GM12801 (cell line): Measurements from ENCODE around the gene VHLL.

Experiments used
- TF ChIP-seq, protein P1 (sequence below): IDR thresholded peaks from one replicate; pipeline ENCODE4 v1.5.1; 2011; ENCODE audit warnings: control low read depth; ENCODE audit not compliant: insufficient read length; ENCODE audit errors: extremely low read depth

VHLL gene

DNA sequence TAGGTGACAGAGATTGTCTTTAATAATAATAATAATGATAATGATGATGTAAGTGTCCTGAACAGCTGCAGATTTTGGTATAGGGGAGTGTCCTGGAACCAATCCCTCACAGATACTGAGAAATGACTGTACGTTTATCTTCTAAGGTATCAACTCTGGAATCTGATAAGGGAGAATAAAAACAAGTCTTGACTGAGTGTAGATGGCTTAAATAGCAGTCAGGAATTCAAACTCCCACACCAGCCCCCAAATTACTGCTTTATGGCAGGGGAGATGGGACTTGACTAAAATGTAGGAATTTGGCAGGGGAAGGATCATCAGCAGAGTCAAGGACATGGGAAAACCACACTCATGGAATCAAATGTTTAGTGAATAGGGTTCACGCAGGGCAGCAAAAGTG, 6.1 kb upstream of the VHLL start:
- TF ChIP-seq, protein P1, sequence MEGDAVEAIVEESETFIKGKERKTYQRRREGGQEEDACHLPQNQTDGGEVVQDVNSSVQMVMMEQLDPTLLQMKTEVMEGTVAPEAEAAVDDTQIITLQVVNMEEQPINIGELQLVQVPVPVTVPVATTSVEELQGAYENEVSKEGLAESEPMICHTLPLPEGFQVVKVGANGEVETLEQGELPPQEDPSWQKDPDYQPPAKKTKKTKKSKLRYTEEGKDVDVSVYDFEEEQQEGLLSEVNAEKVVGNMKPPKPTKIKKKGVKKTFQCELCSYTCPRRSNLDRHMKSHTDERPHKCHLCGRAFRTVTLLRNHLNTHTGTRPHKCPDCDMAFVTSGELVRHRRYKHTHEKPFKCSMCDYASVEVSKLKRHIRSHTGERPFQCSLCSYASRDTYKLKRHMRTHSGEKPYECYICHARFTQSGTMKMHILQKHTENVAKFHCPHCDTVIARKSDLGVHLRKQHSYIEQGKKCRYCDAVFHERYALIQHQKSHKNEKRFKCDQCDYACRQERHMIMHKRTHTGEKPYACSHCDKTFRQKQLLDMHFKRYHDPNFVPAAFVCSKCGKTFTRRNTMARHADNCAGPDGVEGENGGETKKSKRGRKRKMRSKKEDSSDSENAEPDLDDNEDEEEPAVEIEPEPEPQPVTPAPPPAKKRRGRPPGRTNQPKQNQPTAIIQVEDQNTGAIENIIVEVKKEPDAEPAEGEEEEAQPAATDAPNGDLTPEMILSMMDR = no peak

DNA sequence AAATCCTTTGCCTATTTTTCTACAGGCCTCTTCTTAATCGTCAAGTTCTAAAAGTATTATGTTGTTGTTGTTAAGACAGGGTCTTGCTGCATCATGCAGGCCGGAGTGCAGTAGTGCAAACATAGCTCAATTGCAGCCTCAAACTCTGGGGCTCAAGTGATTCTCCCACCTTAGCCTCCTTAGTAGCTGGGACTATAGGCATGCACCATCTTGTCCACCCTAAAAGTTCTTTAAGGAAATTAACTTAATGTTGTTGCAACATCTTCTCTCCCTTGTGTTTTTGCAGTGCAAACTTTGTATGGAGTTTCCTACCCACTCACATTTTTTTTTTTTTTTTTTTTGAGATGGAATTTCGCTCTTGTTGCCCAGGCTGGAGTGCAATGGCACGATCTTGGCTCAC, 4.1 kb upstream of the VHLL start:
- TF ChIP-seq, protein P1 = no peak

DNA sequence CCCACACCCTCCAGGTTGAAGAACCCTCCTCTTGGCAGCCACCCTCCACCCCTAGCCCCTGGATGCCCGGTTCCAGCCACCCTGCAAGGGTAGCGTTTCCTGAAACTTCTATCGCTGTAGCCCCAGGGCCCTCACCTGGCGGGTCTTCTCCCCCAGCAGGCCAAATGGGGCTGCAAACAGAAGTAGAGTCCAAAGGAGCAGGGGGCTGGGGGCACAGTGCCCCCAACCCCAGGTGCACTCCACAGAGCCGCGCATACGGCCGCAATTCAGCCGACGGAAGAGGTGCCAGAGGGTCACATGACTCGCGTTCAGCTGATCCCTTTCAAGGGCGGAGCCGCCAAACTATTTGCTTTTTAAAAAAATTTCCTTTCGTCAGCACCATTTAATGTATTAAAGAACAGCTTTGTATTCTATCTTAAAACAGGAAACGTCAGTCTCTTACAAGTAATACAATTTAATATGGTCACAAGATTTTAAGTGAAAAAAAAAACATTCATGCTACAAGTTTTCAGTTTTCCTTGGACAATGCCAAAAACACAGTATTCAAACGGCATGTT, 3.6 kb downstream of the VHLL start, which contains the start of gene GLMP:
Gene GLMP, minus strand, starts transcription at position 289 of the 557 bp plus-strand sequence. Its CDS starts 34 bp downstream, at position 255.
- TF ChIP-seq, protein P1 = no peak

DNA sequence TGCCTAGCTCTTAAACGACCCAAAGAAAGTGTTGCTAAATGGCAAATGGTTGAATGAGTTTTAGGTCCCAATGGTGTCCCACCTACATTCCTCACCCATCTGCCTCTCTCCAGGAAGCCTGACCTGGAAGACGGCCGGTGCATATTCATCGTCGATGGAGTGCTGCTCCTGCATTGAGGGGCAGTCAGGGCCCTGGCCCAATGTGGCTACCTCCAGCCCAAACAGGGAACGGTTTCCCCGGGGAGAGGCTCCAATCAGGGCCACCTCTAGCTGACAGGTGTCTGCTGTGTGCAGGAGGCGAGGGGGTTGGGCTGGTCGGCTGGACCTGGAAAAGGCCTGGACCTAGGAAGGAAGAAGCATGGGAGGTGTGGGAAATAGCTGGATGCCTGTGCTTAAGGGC, 5.2 kb downstream of the VHLL start:
- TF ChIP-seq, protein P1 = no peak

DNA sequence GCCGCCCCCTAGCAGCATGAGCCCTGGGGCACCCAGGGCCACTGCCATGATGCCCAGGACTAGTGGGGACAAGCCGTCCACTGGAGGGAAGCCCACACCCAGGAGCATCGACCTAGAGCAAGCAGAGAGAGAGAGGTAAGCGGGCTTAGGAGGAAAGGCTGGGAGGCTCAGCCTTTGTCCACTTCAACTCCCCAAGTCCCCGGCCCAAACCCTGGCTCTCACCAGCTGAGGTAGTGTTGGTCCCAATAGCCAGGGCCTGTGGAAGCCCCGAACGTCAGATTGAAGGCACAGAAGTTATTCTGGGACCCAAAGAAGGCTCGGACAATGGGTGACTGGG, 6.0 kb downstream of the VHLL start:
- TF ChIP-seq, protein P1 = no peak

DNA sequence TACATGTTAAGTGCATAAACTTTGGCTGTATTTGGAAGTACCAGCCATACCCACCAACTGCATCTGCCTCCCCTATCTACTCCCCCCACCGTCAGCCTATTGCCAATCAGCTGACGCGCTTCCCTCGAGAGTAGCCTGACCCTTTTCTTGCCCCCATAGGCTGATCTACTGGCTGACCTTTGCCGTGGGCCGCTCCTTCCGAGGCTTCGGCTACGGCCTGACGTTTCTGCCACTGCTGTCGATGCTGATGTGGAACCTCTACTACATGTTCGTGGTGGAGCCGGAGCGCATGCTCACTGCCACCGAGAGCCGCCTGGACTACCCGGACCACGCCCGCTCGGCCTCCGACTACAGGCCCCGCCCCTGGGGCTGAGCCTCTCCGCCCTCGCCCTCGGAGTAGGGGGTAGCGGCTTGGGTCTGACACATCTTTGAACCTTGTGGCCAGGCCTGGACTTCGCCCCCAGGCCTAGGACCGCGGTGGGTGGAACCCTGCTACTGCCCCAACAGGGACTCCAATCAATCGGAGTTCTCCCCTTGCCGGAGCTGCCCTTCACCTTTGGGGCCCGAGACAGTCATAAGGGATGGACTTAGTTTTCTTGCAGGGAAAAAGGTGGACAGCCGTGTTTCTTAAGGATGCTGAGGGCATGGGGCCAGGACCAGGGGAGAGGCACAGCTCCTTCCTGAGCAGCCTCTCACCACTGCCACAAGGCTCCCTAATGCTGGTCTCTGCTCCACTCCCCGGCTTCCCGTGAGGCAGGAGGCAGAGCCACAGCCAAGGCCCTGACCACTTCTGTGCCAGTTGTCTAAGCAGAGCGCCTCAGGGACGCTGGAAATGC, 7.7 kb downstream of the VHLL start:
- TF ChIP-seq, protein P1 = no peak

DNA sequence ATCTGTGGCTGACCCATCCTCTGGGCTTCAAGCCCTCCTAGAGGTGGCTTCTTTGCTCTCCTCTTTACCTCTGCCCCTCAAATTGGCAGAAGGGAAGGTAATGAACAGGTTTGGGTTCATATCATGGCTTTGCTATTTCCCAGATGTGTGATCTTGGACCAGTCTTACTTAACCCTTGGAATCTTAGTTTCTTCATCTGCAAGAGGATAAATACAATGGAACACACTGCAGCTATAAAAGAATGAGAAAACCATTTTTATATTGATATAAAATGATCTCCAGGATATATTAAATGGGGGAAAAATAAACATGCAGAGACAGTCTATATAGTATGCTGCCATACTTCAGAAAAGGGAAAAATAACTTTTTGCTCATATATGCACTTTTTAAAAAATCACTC, 9.2 kb downstream of the VHLL start:
- TF ChIP-seq, protein P1 = no peak
